Measurements from ENCODE around the gene MAN1C1. TPM values are rescaled to one million over a fixed set of nuclear protein-coding genes. Genes with fewer than 3 reads are reported as not detected.
A peak's percentile ranks its signal among the peaks of the same experiment; 100 is the strongest.

MAN1C1 gene
- polyA plus RNA-seq, 1 of the 3 experiments (the other 2 are of a cell fraction), result 0.20 TPM

- TF ChIP-seq IRF3 (IDR thresholded peaks at IDR 0.05; ENCODE audit: low read depth, low read length) (no peak), CHD2 (IDR thresholded peaks at IDR 0.05; ENCODE audit: low read length, partially characterized antibody) (peak; percentile 9), REST (IDR thresholded peaks at IDR 0.05; ENCODE audit: low read depth, low read length) (no peak)
Observed at GRCh38 chr1:25774921-25775771, 158.6 kb downstream of the MAN1C1 start (continued).

- Histone ChIP-seq H2AFZ (ENCODE audit: low read depth) (no peak overlapping the region), H3K79me2 (ENCODE audit: insufficient read depth) (no peaks in the 10 kb centered on the region), H3K4me1 (ENCODE audit: control insufficient read depth in 1 of 2, insufficient read depth in 2 of 2, low read depth in 1 of 2, low read length in 1 of 2) (peaks cover 0 to 39% of the 10 kb centered on the region in 2 experiments; a peak in 2 of 4 replicates), H3K9ac (no peak overlapping the region), H3K27ac (ENCODE audit: low read depth in 2 of 2, low read length in 1 of 2) (no peak overlapping the region), H3K9me3 (no peaks in the 10 kb centered on the region), H3F3A (replicated peaks; ENCODE audit: insufficient read depth) (no peaks in the 10 kb centered on the region), H3K27me3 (ENCODE audit: insufficient read depth) (no peaks in the 10 kb centered on the region), H4K20me1 (ENCODE audit: insufficient read depth) (no peaks in the 10 kb centered on the region), H3K4me2 (no peak overlapping the region), H3K36me3 (replicated peaks in 1 of 2; ENCODE audit: control insufficient read depth in 1 of 2, insufficient read depth in 2 of 2, low read length in 1 of 2) (no peaks in the 10 kb centered on the region), H3K4me3 (ENCODE audit: low read depth in 2 of 2, low read length in 1 of 2) (no peak overlapping the region), H3K9me2 (no peaks in the 10 kb centered on the region)
- TF ChIP-seq USF1 (IDR thresholded peaks at IDR 0.05; ENCODE audit: borderline replicate concordance, low read depth), result no peak
- DNase-seq, result no peak
- POLR2A ChIA-PET, result no interaction called here
- 93% methylated on average over 4 of the region's 8 CpGs for WGBS (ENCODE audit: low lambda C conversion rate)
- CTCF ChIA-PET, result no interaction called here
Observed at GRCh38 chr1:25779388-25779787, 162.8 kb downstream of the MAN1C1 start.

GRCh38 chr1:25779894-25780293, 163.3 kb downstream of the MAN1C1 start:
- CTCF ChIA-PET, result interaction anchor here (1.0 to 1.9 kb wide), 3 partner anchors 13 to 18 kb away, joined by 3 to 6 read pairs (median 3); no protein-coding TSS in a partner anchor

More at GRCh38 chr1:25779894-25780293, 163.3 kb downstream of the MAN1C1 start:
- no peaks in the 10 kb centered on the region for H3K79me2 ChIP-seq (ENCODE audit: insufficient read depth)
- H3K4me3 ChIP-seq (ENCODE audit: low read depth in 2 of 2, low read length in 1 of 2), result no peak overlapping the region
- no peak overlapping the region for H3K27ac ChIP-seq (ENCODE audit: low read depth in 2 of 2, low read length in 1 of 2)
- 72% methylated on average over 4 of the region's 4 CpGs for WGBS (ENCODE audit: low lambda C conversion rate)
- H3K4me2 ChIP-seq, result no peak overlapping the region
- no peak overlapping the region for H2AFZ ChIP-seq (ENCODE audit: low read depth)
- no peaks in the 10 kb centered on the region for H3F3A ChIP-seq (replicated peaks; ENCODE audit: insufficient read depth)
- H3K27me3 ChIP-seq (ENCODE audit: insufficient read depth), result no peaks in the 10 kb centered on the region
- no peak for DNase-seq
- no peaks in the 10 kb centered on the region for H4K20me1 ChIP-seq (ENCODE audit: insufficient read depth)
- H3K9me2 ChIP-seq, result no peaks in the 10 kb centered on the region
- POLR2A ChIA-PET, result no interaction called here
- TF ChIP-seq CHD2 (IDR thresholded peaks at IDR 0.05; ENCODE audit: low read length, partially characterized antibody) (no peak), FOSL2 (IDR thresholded peaks at IDR 0.05; ENCODE audit: borderline replicate concordance, low read depth) (no peak), POLR2AphosphoS5 (IDR thresholded peaks at IDR 0.05; ENCODE audit: low read depth, low read length) (no peak)
- TF ChIP-seq, protein P1, sequence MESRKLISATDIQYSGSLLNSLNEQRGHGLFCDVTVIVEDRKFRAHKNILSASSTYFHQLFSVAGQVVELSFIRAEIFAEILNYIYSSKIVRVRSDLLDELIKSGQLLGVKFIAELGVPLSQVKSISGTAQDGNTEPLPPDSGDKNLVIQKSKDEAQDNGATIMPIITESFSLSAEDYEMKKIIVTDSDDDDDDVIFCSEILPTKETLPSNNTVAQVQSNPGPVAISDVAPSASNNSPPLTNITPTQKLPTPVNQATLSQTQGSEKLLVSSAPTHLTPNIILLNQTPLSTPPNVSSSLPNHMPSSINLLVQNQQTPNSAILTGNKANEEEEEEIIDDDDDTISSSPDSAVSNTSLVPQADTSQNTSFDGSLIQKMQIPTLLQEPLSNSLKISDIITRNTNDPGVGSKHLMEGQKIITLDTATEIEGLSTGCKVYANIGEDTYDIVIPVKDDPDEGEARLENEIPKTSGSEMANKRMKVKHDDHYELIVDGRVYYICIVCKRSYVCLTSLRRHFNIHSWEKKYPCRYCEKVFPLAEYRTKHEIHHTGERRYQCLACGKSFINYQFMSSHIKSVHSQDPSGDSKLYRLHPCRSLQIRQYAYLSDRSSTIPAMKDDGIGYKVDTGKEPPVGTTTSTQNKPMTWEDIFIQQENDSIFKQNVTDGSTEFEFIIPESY (IDR thresholded peaks at IDR 0.05; ENCODE audit: borderline replicate concordance, low read depth), result no peak
- TF ChIP-seq, protein P2, sequence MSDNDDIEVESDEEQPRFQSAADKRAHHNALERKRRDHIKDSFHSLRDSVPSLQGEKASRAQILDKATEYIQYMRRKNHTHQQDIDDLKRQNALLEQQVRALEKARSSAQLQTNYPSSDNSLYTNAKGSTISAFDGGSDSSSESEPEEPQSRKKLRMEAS (IDR thresholded peaks at IDR 0.05; ENCODE audit: low read depth), result no peak
- no peaks in the 10 kb centered on the region for H3K9me3 ChIP-seq
- H3K9ac ChIP-seq, result no peak overlapping the region
- peaks cover 0 to 39% of the 10 kb centered on the region in 2 experiments; a peak in 2 of 4 replicates for H3K4me1 ChIP-seq (ENCODE audit: control insufficient read depth in 1 of 2, insufficient read depth in 2 of 2, low read depth in 1 of 2, low read length in 1 of 2)
- H3K36me3 ChIP-seq (replicated peaks in 1 of 2; ENCODE audit: control insufficient read depth in 1 of 2, insufficient read depth in 2 of 2, low read length in 1 of 2), result no peaks in the 10 kb centered on the region
